ENCODE results near the gene NDUFB6.

GRCh38 chr9:32590476-32590875 lies 17.5 kb upstream of the NDUFB6 start:
- no peak for TF ChIP-seq CTCF (IDR thresholded peaks at IDR 0.05 in 8 of 11, conservative IDR thresholded peaks at IDR 0.05 in 3 of 11)
- TF ChIP-seq POLR2A (IDR thresholded peaks at IDR 0.05): no peak

All from spleen (tissue), 7 donors.